Brain pericyte (primary cell): ENCODE data around the gene STEAP1B.
"Not testable (repeated sequence)": the region's sequence is repeated elsewhere in the genome, so short reads cannot be mapped to it uniquely, and the experiment has no call there.

Experiments
- DNase-seq: peaks from one replicate; pipeline ENCODE4 v3.0.0-alpha.2; 2012; ENCODE audit warnings: low read depth, low spot score

STEAP1B gene

DNA sequence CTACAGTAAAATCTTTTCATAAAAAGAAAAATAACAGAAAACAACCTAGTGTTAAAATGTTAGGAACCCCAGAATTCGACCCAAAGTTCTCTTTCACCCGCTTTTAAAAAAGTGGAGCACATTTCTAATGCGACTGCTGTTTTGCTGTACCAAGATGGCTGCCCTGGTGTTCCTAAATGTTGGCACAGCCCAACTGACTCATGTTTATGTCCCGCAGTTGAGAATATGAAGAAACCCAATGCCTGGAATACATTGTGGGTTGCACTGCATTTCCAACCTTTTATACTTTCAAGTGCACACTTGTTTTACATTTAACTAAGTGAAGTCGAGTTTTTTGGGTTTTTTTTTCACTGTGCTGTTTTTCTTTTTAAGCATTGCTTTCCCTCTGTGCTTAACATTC is 944 bp downstream of the STEAP1B start:
- no peak for DNase-seq

GRCh38 chr7:22496912-22497311 is 3.1 kb downstream of the STEAP1B start:
- DNase-seq: not testable (repeated sequence)

DNA sequence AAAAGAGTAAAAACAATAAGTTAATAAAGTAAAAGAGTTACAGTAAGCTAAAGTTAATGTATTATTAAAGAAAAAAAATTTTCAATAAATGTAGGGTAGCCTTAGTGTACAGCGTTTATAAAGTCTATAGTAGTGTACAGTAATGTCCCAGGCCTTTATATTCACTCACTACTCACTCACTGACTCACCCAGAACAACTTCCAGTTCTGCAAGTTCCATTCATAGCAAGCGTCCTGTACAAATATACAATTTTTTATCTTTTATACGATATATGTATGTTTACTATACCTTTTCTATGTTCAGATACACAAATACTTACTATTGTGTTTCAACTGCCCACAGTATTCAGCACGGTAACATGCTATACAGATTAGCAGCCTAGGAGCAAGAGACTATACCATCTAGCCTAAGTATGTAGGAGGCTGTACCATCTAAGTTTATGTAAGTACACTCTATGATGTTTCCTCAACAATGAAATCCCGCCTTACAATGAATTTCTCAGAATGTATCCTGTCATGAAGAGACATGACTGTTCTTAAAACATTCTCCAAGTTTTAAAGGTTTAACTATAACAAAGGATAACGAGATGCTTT is 3.6 kb downstream of the STEAP1B start:
- not testable (repeated sequence) for DNase-seq

GRCh38 chr7:22493160-22493925 is 6.6 kb downstream of the STEAP1B start:
- not testable (repeated sequence) for DNase-seq

- DNase-seq: peak; percentile 47
Observed at GRCh38 chr7:22488643-22489462, 11.1 kb downstream of the STEAP1B start.

GRCh38 chr7:22487978-22488642 is 11.9 kb downstream of the STEAP1B start:
- DNase-seq: no peak

DNA sequence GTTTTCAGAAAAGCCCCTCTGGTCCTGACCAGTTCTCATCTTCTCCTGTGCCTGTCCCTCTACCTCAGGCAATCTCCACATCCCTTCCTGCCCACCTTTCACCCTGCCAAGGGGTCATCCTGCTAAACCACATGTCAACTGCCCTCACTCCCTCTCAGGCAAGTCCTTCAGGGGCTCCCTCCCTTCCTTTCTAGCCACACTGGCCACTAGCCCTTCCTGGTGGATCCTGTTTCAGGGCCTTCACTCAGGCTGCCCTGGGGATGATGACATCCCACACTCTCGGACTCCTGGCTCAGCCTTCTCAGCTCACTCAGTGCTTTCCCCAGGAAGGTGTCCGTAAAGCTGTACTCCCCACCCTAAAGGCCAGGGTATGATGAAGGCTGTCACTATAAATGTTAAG is 13.4 kb downstream of the STEAP1B start:
- DNase-seq: no peak

GRCh38 chr7:22485189-22485588 is 14.8 kb downstream of the STEAP1B start:
- no peak for DNase-seq

GRCh38 chr7:22482503-22482902 is 17.5 kb downstream of the STEAP1B start:
- no peak for DNase-seq

GRCh38 chr7:22481726-22482125 is 18.3 kb downstream of the STEAP1B start:
- no peak for DNase-seq

DNA sequence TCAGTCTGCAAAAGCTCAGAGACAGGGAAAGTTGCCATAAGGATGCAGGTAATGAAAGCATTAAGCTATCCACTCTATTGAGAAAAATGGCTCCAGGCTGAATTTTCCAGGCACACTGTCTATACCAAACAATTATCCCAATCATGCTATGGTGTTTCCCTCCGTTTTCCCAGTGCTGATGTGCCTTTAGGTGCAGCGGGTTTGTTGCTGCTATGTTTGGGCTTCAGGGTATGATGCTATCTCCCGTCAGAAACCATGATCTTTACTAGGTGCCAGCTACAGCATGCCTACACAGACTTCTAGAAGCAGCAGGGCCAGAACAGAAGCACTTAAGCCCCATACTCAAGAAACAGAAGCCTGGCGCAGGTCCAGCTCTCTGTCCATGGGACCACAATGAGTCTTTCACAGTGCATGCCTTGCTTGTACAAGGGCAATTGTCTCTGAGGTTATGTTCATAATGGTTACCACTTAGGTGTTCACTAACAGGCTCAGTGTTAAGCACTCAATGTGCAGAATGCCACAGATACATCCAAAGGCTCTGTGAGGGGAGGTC is 19.4 kb downstream of the STEAP1B start:
- no peak for DNase-seq

DNA sequence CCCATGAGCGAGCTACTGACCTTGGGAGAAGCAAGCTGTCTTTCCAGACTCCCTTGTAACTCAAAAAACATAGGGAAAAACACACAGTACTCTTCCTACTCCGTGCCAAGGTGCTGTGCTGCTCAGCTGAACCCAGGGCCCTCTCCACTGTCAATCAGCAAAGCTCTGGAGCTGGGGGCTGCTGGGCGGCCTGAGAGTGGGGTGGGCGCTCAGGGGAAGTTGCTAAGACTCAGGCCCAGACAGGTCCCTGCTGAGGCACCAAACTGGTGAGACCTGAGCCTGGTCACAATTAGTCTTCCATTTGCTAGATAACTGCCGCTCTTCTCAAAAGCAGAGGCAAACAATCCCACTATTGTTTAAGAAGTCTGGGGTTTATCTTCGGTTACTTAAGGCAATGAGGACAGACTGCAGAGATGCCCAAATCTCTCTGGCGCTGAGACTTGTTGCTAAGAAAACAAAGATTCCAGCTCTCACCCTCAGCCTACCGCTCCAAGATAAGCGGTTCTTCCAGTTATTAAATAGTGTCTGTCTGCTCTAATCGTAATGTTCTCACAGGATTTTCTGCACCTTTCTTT is 22.0 kb downstream of the STEAP1B start:
- no peak for DNase-seq

- DNase-seq: no peak
Observed at GRCh38 chr7:22477262-22477661, 22.7 kb downstream of the STEAP1B start.

GRCh38 chr7:22476824-22477223 is 23.2 kb downstream of the STEAP1B start:
- DNase-seq: no peak

GRCh38 chr7:22474645-22475044 is 25.3 kb downstream of the STEAP1B start:
- no peak for DNase-seq

GRCh38 chr7:22470981-22471380 is 29.0 kb downstream of the STEAP1B start:
- peak; percentile 75 for DNase-seq

DNA sequence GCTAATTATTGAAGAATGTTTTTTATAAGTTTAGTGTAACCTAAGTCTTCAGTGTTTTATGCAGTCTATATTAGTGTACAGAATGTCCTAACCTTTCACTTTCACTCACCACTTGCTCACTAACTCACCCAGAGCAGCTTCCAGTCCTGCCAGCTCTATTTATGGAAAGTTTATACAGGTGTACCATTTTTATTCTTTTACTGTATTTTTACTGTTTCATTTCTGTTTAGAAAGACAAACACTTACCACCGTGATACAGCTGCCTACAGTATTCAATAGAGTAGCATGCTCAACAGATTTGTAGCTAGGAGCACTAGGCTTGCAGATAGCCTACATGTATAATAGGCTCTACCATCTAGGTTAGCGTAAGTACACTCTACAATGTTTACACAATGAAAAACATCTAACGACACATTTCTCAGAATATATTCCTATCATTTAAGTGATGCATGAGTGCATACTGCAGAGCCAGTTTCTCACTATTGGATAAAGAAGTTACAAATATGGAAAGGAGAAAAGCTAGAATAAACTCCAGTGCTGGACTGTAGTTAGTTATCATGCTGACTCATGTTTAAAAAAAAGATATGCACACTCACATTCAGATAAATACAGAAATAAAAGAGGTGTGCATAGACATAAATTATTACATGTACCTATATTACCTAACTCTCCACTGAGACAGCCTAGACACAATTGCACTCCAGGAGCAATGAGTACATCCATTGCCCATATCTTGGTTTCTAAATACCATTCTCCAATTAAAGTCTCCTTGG is 30.4 kb downstream of the STEAP1B start:
- no peak for DNase-seq

DNA sequence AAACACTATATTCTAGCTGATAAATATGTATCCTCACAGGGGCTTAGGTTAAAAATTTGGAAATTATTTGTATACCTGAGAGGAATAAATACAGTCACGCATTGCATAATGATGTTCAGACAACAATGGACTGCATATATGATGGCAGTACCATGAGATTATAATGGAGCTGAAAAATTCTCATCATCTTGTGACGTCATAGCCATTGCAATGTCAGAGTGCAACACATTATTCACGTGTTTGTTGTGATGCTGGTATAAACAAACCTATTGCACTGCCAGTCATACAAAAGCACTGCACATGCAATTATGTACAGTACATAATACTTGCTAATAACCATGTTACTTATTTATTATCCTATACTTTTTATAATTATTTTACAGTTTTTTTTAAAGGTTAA is 31.4 kb downstream of the STEAP1B start:
- DNase-seq: no peak

DNA sequence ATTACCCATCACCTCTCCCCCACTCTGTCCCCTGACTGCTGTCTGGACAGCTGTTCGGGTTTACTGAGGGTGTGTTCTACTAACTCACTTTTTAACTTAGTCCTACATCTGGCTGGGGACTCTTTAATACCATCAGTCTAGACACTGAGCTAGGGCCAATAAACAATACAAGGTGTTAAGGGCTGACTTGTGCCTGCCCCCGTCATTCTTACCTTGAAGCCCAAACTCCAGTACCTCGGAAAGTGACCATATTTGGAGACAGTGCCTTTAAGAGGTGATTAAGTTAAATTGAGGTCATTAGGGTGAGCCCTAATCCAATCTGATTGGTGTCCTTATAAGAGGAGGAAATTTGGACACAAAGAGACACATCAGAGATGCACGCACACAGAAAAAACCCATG is 35.7 kb downstream of the STEAP1B start:
- DNase-seq: no peak

GRCh38 chr7:22460363-22460988 is 39.5 kb downstream of the STEAP1B start:
- no peak for DNase-seq
